MCF 10A (cell line): ENCODE measurements around the gene RPS6KC1. TPM values are rescaled to one million over a fixed set of nuclear protein-coding genes. Genes with fewer than 3 reads are reported as not detected.
"Not testable (repeated sequence)": the region's sequence is repeated elsewhere in the genome, so short reads cannot be mapped to it uniquely, and the experiment has no call there.

Experiments
- BruUV-seq: library from RNA; stranded (reverse); fragments of 400-500 nt; replicated peaks from 2 replicates; lab custom pipeline; 2021; lab: Mats Ljungman, UMichigan
- CTCF ChIA-PET: fragments of 300-600 bp; sonication (Branson Sonifier 250); formaldehyde crosslinking; extraction: SDS; loops from one replicate; lab custom pipeline; 2021; ENCODE audit warnings: antibody characterized with exemption, inconsistent platforms; lab: Yijun Ruan, JAX
- POLR2A ChIA-PET: fragments of 300-600, 350-650 bp; sonication (Branson Sonifier 250); formaldehyde crosslinking; extraction: SDS; loops from one replicate; lab custom pipeline; 2020; ENCODE audit warnings: antibody characterized with exemption, inconsistent platforms; lab: Yijun Ruan, JAX
- DNase-seq: peaks from one replicate; pipeline ENCODE4 v3.0.0-alpha.2; 2018; ENCODE audit not compliant: unreplicated experiment
- H3K27ac Mint-ChIP-seq: one replicate; pipeline ENCODE4 v1.8.0; 2022; ENCODE audit warnings: mild to moderate bottlenecking, low read depth, mixed read lengths; ENCODE audit not compliant: unreplicated experiment
- H3K27me3 Mint-ChIP-seq: one replicate; pipeline ENCODE4 v1.8.0; 2022; ENCODE audit warnings: mixed read lengths; ENCODE audit not compliant: insufficient read depth, unreplicated experiment
- H3K36me3 Mint-ChIP-seq: one replicate; pipeline ENCODE4 v1.8.0; 2022; ENCODE audit warnings: mild to moderate bottlenecking, moderate library complexity, mixed read lengths; ENCODE audit not compliant: insufficient read depth, unreplicated experiment
- H3K4me1 Mint-ChIP-seq: one replicate; pipeline ENCODE4 v1.8.0; 2022; ENCODE audit warnings: mixed read lengths; ENCODE audit not compliant: insufficient read depth, unreplicated experiment
- H3K4me3 Mint-ChIP-seq: one replicate; pipeline ENCODE4 v1.8.0; 2022; ENCODE audit warnings: mild to moderate bottlenecking, moderate library complexity, mixed read lengths; ENCODE audit not compliant: unreplicated experiment
- H3K9me3 Mint-ChIP-seq: one replicate; pipeline ENCODE4 v1.8.0; 2022; ENCODE audit warnings: mixed read lengths; ENCODE audit not compliant: unreplicated experiment
- intact Hi-C: fragments of 100-400 bp; cut with micrococcal nuclease; formaldehyde crosslinking; loops from 2 replicates; pipeline ENCODE4 v1.14.1; 2022
- total RNA-seq: library from RNA; stranded (reverse); gene quantifications from 2 replicates; pipeline ENCODE4 v1.2.3, GENCODE V29; 2022
- TF ChIP-seq, protein P1 (sequence below): fragments of 200-600 bp; IDR thresholded peaks from one replicate; pipeline ENCODE4 v1.8.0; 2022; ENCODE audit warnings: antibody characterized with exemption, mild to moderate bottlenecking; ENCODE audit not compliant: unreplicated experiment

RPS6KC1 gene
- total RNA-seq, 1 experiment from 2014 or later: 24.5 TPM

DNA sequence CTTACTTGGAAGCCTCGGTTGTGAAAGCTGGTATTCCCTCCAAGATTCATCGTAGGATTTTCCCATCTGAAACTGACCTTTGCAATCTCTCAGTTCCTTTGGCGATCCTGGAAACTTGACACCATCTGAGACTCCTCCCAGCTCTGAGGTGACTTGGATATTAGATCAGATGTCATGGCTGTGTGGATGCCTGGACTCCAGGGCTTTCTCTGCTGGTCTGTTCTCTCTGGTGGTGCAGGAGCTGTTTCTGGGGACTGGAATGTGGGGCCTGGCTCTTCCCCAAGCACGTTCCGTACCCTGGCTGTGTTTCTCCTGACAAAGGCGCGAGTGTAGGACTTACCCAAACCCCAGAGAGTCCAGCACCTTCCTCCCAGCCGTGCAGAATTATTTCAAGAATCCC is 252.2 kb downstream of the RPS6KC1 start:
- intact Hi-C loops: no loop called here
- POLR2A ChIA-PET: no interaction called here
- TF ChIP-seq, protein P1, sequence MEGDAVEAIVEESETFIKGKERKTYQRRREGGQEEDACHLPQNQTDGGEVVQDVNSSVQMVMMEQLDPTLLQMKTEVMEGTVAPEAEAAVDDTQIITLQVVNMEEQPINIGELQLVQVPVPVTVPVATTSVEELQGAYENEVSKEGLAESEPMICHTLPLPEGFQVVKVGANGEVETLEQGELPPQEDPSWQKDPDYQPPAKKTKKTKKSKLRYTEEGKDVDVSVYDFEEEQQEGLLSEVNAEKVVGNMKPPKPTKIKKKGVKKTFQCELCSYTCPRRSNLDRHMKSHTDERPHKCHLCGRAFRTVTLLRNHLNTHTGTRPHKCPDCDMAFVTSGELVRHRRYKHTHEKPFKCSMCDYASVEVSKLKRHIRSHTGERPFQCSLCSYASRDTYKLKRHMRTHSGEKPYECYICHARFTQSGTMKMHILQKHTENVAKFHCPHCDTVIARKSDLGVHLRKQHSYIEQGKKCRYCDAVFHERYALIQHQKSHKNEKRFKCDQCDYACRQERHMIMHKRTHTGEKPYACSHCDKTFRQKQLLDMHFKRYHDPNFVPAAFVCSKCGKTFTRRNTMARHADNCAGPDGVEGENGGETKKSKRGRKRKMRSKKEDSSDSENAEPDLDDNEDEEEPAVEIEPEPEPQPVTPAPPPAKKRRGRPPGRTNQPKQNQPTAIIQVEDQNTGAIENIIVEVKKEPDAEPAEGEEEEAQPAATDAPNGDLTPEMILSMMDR: no peak
- Mint-ChIP-seq H3K9me3 (no peaks in the 10 kb centered on the region), H3K36me3 (no peaks in the 10 kb centered on the region), H3K4me3 (no peak overlapping the region), H3K27ac (no peak overlapping the region), H3K27me3 (no peaks in the 10 kb centered on the region), H3K4me1 (no peaks in the 10 kb centered on the region)
- DNase-seq: peak; percentile 56
- CTCF ChIA-PET: interaction anchor here (0.6 kb wide), 1 partner anchor 449 kb away, joined by 3 read pairs; no protein-coding TSS in a partner anchor
- no TSS peak for BruUV-seq

DNA sequence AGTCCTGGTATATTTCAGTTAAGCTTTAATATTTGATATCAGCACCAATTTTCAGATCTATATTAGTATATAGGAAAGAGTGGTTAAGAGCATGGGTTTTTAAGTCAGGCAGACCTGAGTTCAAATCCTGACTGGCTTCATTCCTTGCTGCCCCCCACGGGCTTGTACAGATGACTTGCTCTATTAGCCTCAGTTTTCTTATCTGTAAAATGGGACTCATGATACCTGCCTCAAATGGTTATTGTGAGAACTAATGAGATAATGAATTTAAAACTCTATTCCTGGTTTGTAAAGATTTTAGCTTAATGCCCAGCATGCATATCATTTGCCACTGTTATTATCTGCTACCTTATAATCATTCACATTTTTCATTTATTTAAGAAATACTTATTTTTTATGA is 264.5 kb downstream of the RPS6KC1 start:
- TF ChIP-seq, protein P1: no peak
- intact Hi-C loops: no loop called here
- Mint-ChIP-seq H3K4me3 (no peak overlapping the region), H3K36me3 (no peaks in the 10 kb centered on the region), H3K27me3 (no peaks in the 10 kb centered on the region), H3K9me3 (no peaks in the 10 kb centered on the region), H3K4me1 (no peaks in the 10 kb centered on the region), H3K27ac (no peak overlapping the region)
- ChIA-PET CTCF (interaction anchor here (0.7 to 1.2 kb wide), 5 partner anchors 9 to 35 kb away, joined by 3 to 4 read pairs (median 3); no protein-coding TSS in a partner anchor), POLR2A (no interaction called here)
- BruUV-seq: no TSS peak
- DNase-seq: no peak

DNA sequence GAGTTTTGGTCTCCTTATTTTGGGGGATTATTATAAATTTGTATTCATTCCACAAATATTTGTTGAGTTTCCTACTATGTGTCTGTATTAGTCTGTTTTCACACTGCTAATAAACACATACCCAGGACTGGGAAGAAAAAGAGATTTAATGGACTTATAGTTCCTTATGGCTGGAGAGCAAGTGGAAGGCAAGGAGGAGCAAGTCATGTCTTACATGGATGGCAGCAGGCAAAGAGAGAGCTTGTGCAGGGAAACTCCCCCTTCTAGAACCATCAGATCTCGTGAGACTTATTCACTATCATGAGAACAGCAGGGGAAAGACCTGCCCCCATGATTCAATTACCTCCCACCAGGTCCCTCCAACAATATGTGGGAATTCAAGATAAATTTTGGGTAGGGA is 267.4 kb downstream of the RPS6KC1 start:
- intact Hi-C loops, POLR2A ChIA-PET, H3K27me3 Mint-ChIP-seq, DNase-seq, BruUV-seq, H3K27ac Mint-ChIP-seq, H3K4me3 Mint-ChIP-seq, H3K9me3 Mint-ChIP-seq, H3K36me3 Mint-ChIP-seq, H3K4me1 Mint-ChIP-seq: not testable (repeated sequence)
- CTCF ChIA-PET: interaction anchor here (0.6 kb wide), 1 partner anchor 75 kb away, joined by 3 read pairs; no protein-coding TSS in a partner anchor

DNA sequence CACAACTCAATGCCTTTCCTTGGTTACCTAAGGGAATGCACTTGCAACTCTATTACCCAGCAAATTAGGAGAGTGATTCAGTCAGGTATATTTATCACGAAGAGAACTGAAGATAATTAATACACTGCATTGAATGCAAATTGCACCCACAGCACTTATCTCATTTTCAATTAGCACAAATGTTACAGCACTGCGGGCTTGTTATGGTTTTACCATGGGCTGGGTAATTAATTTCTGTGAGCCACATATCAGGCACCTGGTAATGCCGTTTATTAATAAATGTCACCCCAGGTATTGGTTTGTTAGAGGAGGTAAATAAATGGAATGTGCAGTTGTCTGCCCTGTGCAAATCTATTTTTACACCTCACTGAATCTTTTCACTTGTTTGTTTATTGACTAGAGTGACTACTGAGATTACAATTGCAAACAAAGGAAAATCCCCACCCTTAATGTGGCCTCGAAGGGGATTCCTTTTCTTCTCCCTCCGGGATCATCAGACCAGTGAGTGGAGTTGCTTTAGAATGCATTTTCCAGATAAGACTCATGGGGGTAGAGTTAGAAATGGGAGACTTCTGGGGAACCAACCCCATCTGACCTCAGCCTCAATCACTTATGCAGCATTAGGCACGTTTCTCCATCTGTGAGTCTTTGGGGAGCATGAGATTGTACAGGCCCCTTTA is 269.3 kb downstream of the RPS6KC1 start:
- TF ChIP-seq, protein P1: no peak
- Mint-ChIP-seq H3K36me3 (no peaks in the 10 kb centered on the region), H3K4me1 (no peaks in the 10 kb centered on the region), H3K27ac (no peak overlapping the region), H3K9me3 (no peaks in the 10 kb centered on the region), H3K27me3 (no peaks in the 10 kb centered on the region), H3K4me3 (no peak overlapping the region)
- intact Hi-C loops: no loop called here
- POLR2A ChIA-PET: no interaction called here
- CTCF ChIA-PET: interaction anchor here (0.6 kb wide), 1 partner anchor 150 kb away, joined by 4 read pairs; no protein-coding TSS in a partner anchor
- no TSS peak for BruUV-seq
- no peak for DNase-seq

Other genes with a start within 250 kb of the RPS6KC1 start
- not detected in 2 replicates for gene SPATA45, start 203.6 kb upstream of the RPS6KC1 start, total RNA-seq
- gene FLVCR1, start 193.0 kb upstream of the RPS6KC1 start, total RNA-seq: 16.5 and 17.9 TPM in 2 replicates
- gene VASH2, start 100.7 kb upstream of the RPS6KC1 start, total RNA-seq: not detected in 2 replicates
- gene ANGEL2, start 35.4 kb upstream of the RPS6KC1 start, total RNA-seq: 87.1 and 89.7 TPM in 2 replicates